RWPE1 (cell line): ENCODE results near the gene SEMA5A.

Experiments used
- CTCF ChIA-PET: fragments of 350-600 bp; sonication (Branson Sonifier 250); formaldehyde crosslinking; extraction: SDS; loops from one replicate; lab custom pipeline; 2021; lab: Yijun Ruan, JAX
- POLR2A ChIA-PET: fragments of 400-600 bp; formaldehyde crosslinking; extraction: SDS; loops from one replicate; lab custom pipeline; 2020; ENCODE audit warnings: antibody characterized with exemption; ENCODE audit not compliant: low non-redundant PET; lab: Yijun Ruan, JAX
- DNase-seq: peaks from one replicate; pipeline ENCODE4 v3.0.0; 2012; ENCODE audit warnings: low spot score
- H3K27ac ChIP-seq: fragments of 450-650 bp; 2 replicates; pipeline ENCODE4 v1.5.1; 2017
- CTCF ChIP-seq: fragments of 450-650 bp; conservative IDR thresholded peaks from 2 replicates; pipeline ENCODE4 v1.5.1; 2017; ENCODE audit warnings: low read depth, mild to moderate bottlenecking

Gene SEMA5A

GRCh38 chr5:9468060-9468388, 77.9 kb downstream of the SEMA5A start:
- TF ChIP-seq CTCF: no peak
- H3K27ac ChIP-seq: peak overlapping the region; percentile 97
- POLR2A ChIA-PET: no interaction called here
- peak; percentile 77 for DNase-seq
- CTCF ChIA-PET: interaction anchor here (0.7 kb wide), 1 partner anchor 8 kb away, joined by 3 read pairs; no protein-coding TSS in a partner anchor

- peak; percentile 50 for DNase-seq
- peak overlapping the region; percentile 97 for H3K27ac ChIP-seq
- no peak for TF ChIP-seq CTCF
- POLR2A ChIA-PET: no interaction called here
- CTCF ChIA-PET: interaction anchor here (0.7 kb wide), 1 partner anchor 9 kb away, joined by 3 read pairs; no protein-coding TSS in a partner anchor
These were observed 78.4 kb downstream of the SEMA5A start for GRCh38 chr5:9467199-9468059.

- CTCF ChIA-PET: no interaction called here
- H3K27ac ChIP-seq: peak overlapping the region; percentile 97
- POLR2A ChIA-PET: no interaction called here
- no peak for TF ChIP-seq CTCF
- DNase-seq: no peak
These were observed 79.2 kb downstream of the SEMA5A start for GRCh38 chr5:9466697-9467096.

GRCh38 chr5:9464478-9464877, 81.4 kb downstream of the SEMA5A start:
- CTCF ChIA-PET: no interaction called here
- POLR2A ChIA-PET: no interaction called here
- TF ChIP-seq CTCF: no peak
- no peak overlapping the region for H3K27ac ChIP-seq
- DNase-seq: no peak

- DNase-seq: no peak
- no peak for TF ChIP-seq CTCF
- ChIA-PET CTCF (no interaction called here), POLR2A (no interaction called here)
- H3K27ac ChIP-seq: no peak overlapping the region
These were observed 83.8 kb downstream of the SEMA5A start for GRCh38 chr5:9462109-9462508.

GRCh38 chr5:9460885-9461645, 84.8 kb downstream of the SEMA5A start:
- no peak for TF ChIP-seq CTCF
- ChIA-PET POLR2A (no interaction called here), CTCF (no interaction called here)
- DNase-seq: no peak
- H3K27ac ChIP-seq: no peak overlapping the region
